ENCODE results near the gene MAFB.

The MAFB gene

GRCh38 chr20:40717343-40717865 is 28.4 kb upstream of the MAFB start:
- Histone ChIP-seq H3K9me3 (ENCODE audit: control insufficient read depth, insufficient read depth, low read length) (no peaks in the 10 kb centered on the region), H3K27me3 (ENCODE audit: control insufficient read depth, insufficient read depth, low read length) (no peaks in the 10 kb centered on the region)

GRCh38 chr20:40715491-40715890 is 26.5 kb upstream of the MAFB start:
- no peaks in the 10 kb centered on the region for H3K36me3 ChIP-seq (ENCODE audit: control insufficient read depth, insufficient read depth, low read length)
- H3K27me3 ChIP-seq (ENCODE audit: control insufficient read depth, insufficient read depth, low read length): no peaks in the 10 kb centered on the region
- no peak overlapping the region for H3K4me3 ChIP-seq (ENCODE audit: low read depth, low read length)
- no peak overlapping the region for H3K27ac ChIP-seq (ENCODE audit: low read depth, low read length)
- H3K4me1 ChIP-seq (ENCODE audit: control insufficient read depth, insufficient read depth, low read length): no peaks in the 10 kb centered on the region
- H3K9ac ChIP-seq (ENCODE audit: low read depth, low read length): no peak overlapping the region
- no peaks in the 10 kb centered on the region for H3K9me3 ChIP-seq (ENCODE audit: control insufficient read depth, insufficient read depth, low read length)

More at GRCh38 chr20:40717343-40717865, 28.4 kb upstream of the MAFB start:
- H3K9ac ChIP-seq (ENCODE audit: low read depth, low read length): no peak overlapping the region
- H3K36me3 ChIP-seq (ENCODE audit: control insufficient read depth, insufficient read depth, low read length): no peaks in the 10 kb centered on the region
- H3K4me3 ChIP-seq (ENCODE audit: low read depth, low read length): no peak overlapping the region
- H3K27ac ChIP-seq (ENCODE audit: low read depth, low read length): no peak overlapping the region
- H3K4me1 ChIP-seq (ENCODE audit: control insufficient read depth, insufficient read depth, low read length): no peaks in the 10 kb centered on the region

GRCh38 chr20:40714916-40715315 is 25.9 kb upstream of the MAFB start:
- H3K9ac ChIP-seq (ENCODE audit: low read depth, low read length): no peak overlapping the region
- H3K27me3 ChIP-seq (ENCODE audit: control insufficient read depth, insufficient read depth, low read length): no peaks in the 10 kb centered on the region
- no peaks in the 10 kb centered on the region for H3K36me3 ChIP-seq (ENCODE audit: control insufficient read depth, insufficient read depth, low read length)
- H3K9me3 ChIP-seq (ENCODE audit: control insufficient read depth, insufficient read depth, low read length): no peaks in the 10 kb centered on the region
- H3K4me1 ChIP-seq (ENCODE audit: control insufficient read depth, insufficient read depth, low read length): no peaks in the 10 kb centered on the region
- H3K4me3 ChIP-seq (ENCODE audit: low read depth, low read length): no peak overlapping the region
- no peak overlapping the region for H3K27ac ChIP-seq (ENCODE audit: low read depth, low read length)

GRCh38 chr20:40714109-40714508 is 25.1 kb upstream of the MAFB start:
- Histone ChIP-seq H3K9ac (ENCODE audit: low read depth, low read length) (no peak overlapping the region), H3K27ac (ENCODE audit: low read depth, low read length) (no peak overlapping the region), H3K9me3 (ENCODE audit: control insufficient read depth, insufficient read depth, low read length) (no peaks in the 10 kb centered on the region), H3K4me3 (ENCODE audit: low read depth, low read length) (no peak overlapping the region), H3K4me1 (ENCODE audit: control insufficient read depth, insufficient read depth, low read length) (no peaks in the 10 kb centered on the region), H3K27me3 (ENCODE audit: control insufficient read depth, insufficient read depth, low read length) (no peaks in the 10 kb centered on the region), H3K36me3 (ENCODE audit: control insufficient read depth, insufficient read depth, low read length) (no peaks in the 10 kb centered on the region)

GRCh38 chr20:40713508-40713907 is 24.5 kb upstream of the MAFB start:
- Histone ChIP-seq H3K27me3 (ENCODE audit: control insufficient read depth, insufficient read depth, low read length) (no peaks in the 10 kb centered on the region), H3K9me3 (ENCODE audit: control insufficient read depth, insufficient read depth, low read length) (no peaks in the 10 kb centered on the region), H3K27ac (ENCODE audit: low read depth, low read length) (no peak overlapping the region), H3K4me3 (ENCODE audit: low read depth, low read length) (no peak overlapping the region), H3K9ac (ENCODE audit: low read depth, low read length) (no peak overlapping the region), H3K36me3 (ENCODE audit: control insufficient read depth, insufficient read depth, low read length) (no peaks in the 10 kb centered on the region), H3K4me1 (ENCODE audit: control insufficient read depth, insufficient read depth, low read length) (no peaks in the 10 kb centered on the region)

GRCh38 chr20:40711079-40711478 is 22.0 kb upstream of the MAFB start:
- no peaks in the 10 kb centered on the region for H3K27me3 ChIP-seq (ENCODE audit: control insufficient read depth, insufficient read depth, low read length)

GRCh38 chr20:40710603-40711002 is 21.6 kb upstream of the MAFB start:
- Histone ChIP-seq H3K4me3 (ENCODE audit: low read depth, low read length) (no peak overlapping the region), H3K27me3 (ENCODE audit: control insufficient read depth, insufficient read depth, low read length) (no peaks in the 10 kb centered on the region), H3K9me3 (ENCODE audit: control insufficient read depth, insufficient read depth, low read length) (no peaks in the 10 kb centered on the region), H3K27ac (ENCODE audit: low read depth, low read length) (no peak overlapping the region), H3K9ac (ENCODE audit: low read depth, low read length) (no peak overlapping the region), H3K36me3 (ENCODE audit: control insufficient read depth, insufficient read depth, low read length) (no peaks in the 10 kb centered on the region), H3K4me1 (ENCODE audit: control insufficient read depth, insufficient read depth, low read length) (no peaks in the 10 kb centered on the region)

More at GRCh38 chr20:40711079-40711478, 22.0 kb upstream of the MAFB start:
- Histone ChIP-seq H3K9ac (ENCODE audit: low read depth, low read length) (no peak overlapping the region), H3K27ac (ENCODE audit: low read depth, low read length) (no peak overlapping the region), H3K4me1 (ENCODE audit: control insufficient read depth, insufficient read depth, low read length) (no peaks in the 10 kb centered on the region), H3K36me3 (ENCODE audit: control insufficient read depth, insufficient read depth, low read length) (no peaks in the 10 kb centered on the region), H3K4me3 (ENCODE audit: low read depth, low read length) (no peak overlapping the region), H3K9me3 (ENCODE audit: control insufficient read depth, insufficient read depth, low read length) (no peaks in the 10 kb centered on the region)

- no peak overlapping the region for H3K4me3 ChIP-seq (ENCODE audit: low read depth, low read length)
- H3K9me3 ChIP-seq (ENCODE audit: control insufficient read depth, insufficient read depth, low read length): 0 out of 2 replicates have a peak, but pooled peaks cover 4% of the 10 kb centered on the region
- no peak overlapping the region for H3K27ac ChIP-seq (ENCODE audit: low read depth, low read length)
- H3K4me1 ChIP-seq (ENCODE audit: control insufficient read depth, insufficient read depth, low read length): no peaks in the 10 kb centered on the region
- H3K9ac ChIP-seq (ENCODE audit: low read depth, low read length): no peak overlapping the region
- H3K27me3 ChIP-seq (ENCODE audit: control insufficient read depth, insufficient read depth, low read length): no peaks in the 10 kb centered on the region
- H3K36me3 ChIP-seq (ENCODE audit: control insufficient read depth, insufficient read depth, low read length): no peaks in the 10 kb centered on the region
Measured at GRCh38 chr20:40706977-40707582, 18.0 kb upstream of the MAFB start.

- Histone ChIP-seq H3K27me3 (ENCODE audit: control insufficient read depth, insufficient read depth, low read length) (no peaks in the 10 kb centered on the region), H3K36me3 (ENCODE audit: control insufficient read depth, insufficient read depth, low read length) (no peaks in the 10 kb centered on the region), H3K27ac (ENCODE audit: low read depth, low read length) (no peak overlapping the region), H3K9me3 (ENCODE audit: control insufficient read depth, insufficient read depth, low read length) (0 out of 2 replicates have a peak, but pooled peaks cover 4% of the 10 kb centered on the region), H3K9ac (ENCODE audit: low read depth, low read length) (no peak overlapping the region), H3K4me3 (ENCODE audit: low read depth, low read length) (no peak overlapping the region), H3K4me1 (ENCODE audit: control insufficient read depth, insufficient read depth, low read length) (no peaks in the 10 kb centered on the region)
Measured at GRCh38 chr20:40705413-40705812, 16.4 kb upstream of the MAFB start.

GRCh38 chr20:40704828-40705227 is 15.8 kb upstream of the MAFB start:
- Histone ChIP-seq H3K27ac (ENCODE audit: low read depth, low read length) (no peak overlapping the region), H3K4me1 (ENCODE audit: control insufficient read depth, insufficient read depth, low read length) (no peaks in the 10 kb centered on the region), H3K4me3 (ENCODE audit: low read depth, low read length) (no peak overlapping the region), H3K9me3 (ENCODE audit: control insufficient read depth, insufficient read depth, low read length) (0 out of 2 replicates have a peak, but pooled peaks cover 4% of the 10 kb centered on the region), H3K9ac (ENCODE audit: low read depth, low read length) (no peak overlapping the region), H3K27me3 (ENCODE audit: control insufficient read depth, insufficient read depth, low read length) (no peaks in the 10 kb centered on the region), H3K36me3 (ENCODE audit: control insufficient read depth, insufficient read depth, low read length) (no peaks in the 10 kb centered on the region)

GRCh38 chr20:40703975-40704530 is 15.0 kb upstream of the MAFB start:
- H3K36me3 ChIP-seq (ENCODE audit: control insufficient read depth, insufficient read depth, low read length): no peaks in the 10 kb centered on the region
- H3K9ac ChIP-seq (ENCODE audit: low read depth, low read length): no peak overlapping the region
- no peaks in the 10 kb centered on the region for H3K4me1 ChIP-seq (ENCODE audit: control insufficient read depth, insufficient read depth, low read length)
- H3K27ac ChIP-seq (ENCODE audit: low read depth, low read length): no peak overlapping the region
- H3K9me3 ChIP-seq (ENCODE audit: control insufficient read depth, insufficient read depth, low read length): 0 out of 2 replicates have a peak, but pooled peaks cover 4% of the 10 kb centered on the region
- H3K27me3 ChIP-seq (ENCODE audit: control insufficient read depth, insufficient read depth, low read length): peaks cover 5% of the 10 kb centered on the region
- H3K4me3 ChIP-seq (ENCODE audit: low read depth, low read length): no peak overlapping the region
